Stimulated activated CD8-positive, alpha-beta memory T cell treated with anti-CD3 and anti-CD28 coated beads, Interleukin-7, amount 100 ng/mL, for 1 hour (primary cell): ENCODE measurements around the gene RNF8.

ENCODE experiments used
- DNase-seq, 2 donors: peaks; one replicate each; pipeline ENCODE4 v3.0.0-alpha.2; 2020; ENCODE audit warnings: low read depth in 2 of 2

RNF8 gene

GRCh38 chr6:37359039-37359438, 5.3 kb downstream of the RNF8 start:
- DNase-seq = no peak

GRCh38 chr6:37362101-37362828, 8.5 kb downstream of the RNF8 start:
- no peak for DNase-seq

- no peak for DNase-seq
These were observed 12.0 kb downstream of the RNF8 start for GRCh38 chr6:37365791-37366190.

- no peak for DNase-seq
These were observed 13.1 kb downstream of the RNF8 start for GRCh38 chr6:37366910-37367309.

GRCh38 chr6:37368961-37369320, 15.2 kb downstream of the RNF8 start:
- DNase-seq = no peak

GRCh38 chr6:37369321-37370201, 15.8 kb downstream of the RNF8 start:
- no peak for DNase-seq

- no peak for DNase-seq
These were observed 17.6 kb downstream of the RNF8 start for GRCh38 chr6:37371154-37372083.

GRCh38 chr6:37372116-37372515, 18.3 kb downstream of the RNF8 start:
- no peak for DNase-seq

- no peak for DNase-seq
These were observed 20.2 kb downstream of the RNF8 start for GRCh38 chr6:37373822-37374471.

- DNase-seq = no peak
These were observed 21.6 kb downstream of the RNF8 start for GRCh38 chr6:37375376-37375775.

- DNase-seq = no peak
These were observed 22.4 kb downstream of the RNF8 start for GRCh38 chr6:37376078-37376743.

- DNase-seq = no peak
These were observed 27.8 kb downstream of the RNF8 start for GRCh38 chr6:37381579-37381978.

GRCh38 chr6:37382994-37383765, 29.4 kb downstream of the RNF8 start:
- no peak for DNase-seq

- DNase-seq = no peak
These were observed 34.8 kb downstream of the RNF8 start for GRCh38 chr6:37388578-37388977.

GRCh38 chr6:37389857-37390256, 36.1 kb downstream of the RNF8 start:
- DNase-seq = no peak

GRCh38 chr6:37391120-37391519, 37.3 kb downstream of the RNF8 start:
- DNase-seq = no peak

- DNase-seq = no peak
These were observed 39.0 kb downstream of the RNF8 start for GRCh38 chr6:37392821-37393220.

- DNase-seq = no peak
These were observed 39.7 kb downstream of the RNF8 start for GRCh38 chr6:37393381-37393929.

GRCh38 chr6:37396571-37397180, 42.9 kb downstream of the RNF8 start:
- no peak for DNase-seq
